ENCODE data around the gene RAB7A. TPM values are rescaled to one million over a fixed set of nuclear protein-coding genes. Genes with fewer than 3 reads are reported as not detected.
A peak's percentile ranks its signal among the peaks of the same experiment; 100 is the strongest.

The RAB7A gene
- total RNA-seq, 1 experiment from 2014 or later = 155 TPM

GRCh38 chr3:128775241-128775640, 49.3 kb downstream of the RAB7A start:
- peaks cover 10% of the 10 kb centered on the region for H3K79me1 ChIP-seq (ENCODE audit: insufficient read depth, low read depth, low read length, poor library complexity, severe bottlenecking)
- H2BK5ac ChIP-seq (ENCODE audit: insufficient read length, low read length) = no peak overlapping the region
- no peak overlapping the region for H4K5ac ChIP-seq (ENCODE audit: insufficient read length, low read depth, low read length)
- no peak overlapping the region for H4K8ac ChIP-seq (replicated peaks; ENCODE audit: insufficient read length, low read depth, low read length)
- H2AK5ac ChIP-seq (ENCODE audit: insufficient read length, low read length) = no peak overlapping the region
- no peak for DNase-seq
- no peak overlapping the region for H3K4me2 ChIP-seq (ENCODE audit: insufficient read depth, insufficient read length, low read length)
- no peak overlapping the region for H3T11ph ChIP-seq (ENCODE audit: low read length)
- H4K20me1 ChIP-seq (ENCODE audit: control insufficient read depth, insufficient read depth, insufficient read length) = no peaks in the 10 kb centered on the region
- Mint-ChIP-seq H3K27ac (peak overlapping the region in 2 of 3 experiments; percentile 56 to 72; a peak in 4 of 7 replicates), H3K36me3 (ENCODE audit: insufficient read depth in 1 of 3, low read depth in 3 of 3) (peaks cover 25 to 32% (median 25%) of the 10 kb centered on the region in 3 experiments), H3K27me3 (ENCODE audit: low read depth) (no peaks in the 10 kb centered on the region), H3K4me3 (no peak overlapping the region), H3K4me1 (peaks cover 31 to 46% of the 10 kb centered on the region in 2 experiments), H3K9me3 (peaks cover 11 to 13% of the 10 kb centered on the region in 2 experiments)
- no peak overlapping the region for H2AFZ ChIP-seq (ENCODE audit: low read length)
- H3K23me2 ChIP-seq (ENCODE audit: insufficient read length, low read depth, low read length, poor library complexity, severe bottlenecking) = no peaks in the 10 kb centered on the region
- no peak overlapping the region for H3K4ac ChIP-seq (ENCODE audit: low read depth, low read length)
- WGBS (ENCODE audit: extremely low coverage, insufficient read length, low lambda C conversion rate) = no CpG with 5 or more reads among the region's 3 CpGs
- H2BK12ac ChIP-seq (ENCODE audit: insufficient read length, low read depth, low read length) = no peak overlapping the region
- no peaks in the 10 kb centered on the region for H3K27me3 ChIP-seq (ENCODE audit: insufficient read depth, low read length)
- H3K27ac ChIP-seq (ENCODE audit: insufficient read length, low read depth, low read length) = no peak overlapping the region
- peaks cover 29% of the 10 kb centered on the region; the same call in 1 of the 2 replicates for H3K79me2 ChIP-seq (ENCODE audit: insufficient read depth, low read length)
- no peak overlapping the region for H4K91ac ChIP-seq (ENCODE audit: insufficient read length, low read depth, low read length)
- H3K14ac ChIP-seq (ENCODE audit: insufficient read depth, low read length) = no peak overlapping the region
- no peak overlapping the region for H3K23ac ChIP-seq (ENCODE audit: insufficient read length, low read depth, low read length)
- TF ChIP-seq, protein P1, sequence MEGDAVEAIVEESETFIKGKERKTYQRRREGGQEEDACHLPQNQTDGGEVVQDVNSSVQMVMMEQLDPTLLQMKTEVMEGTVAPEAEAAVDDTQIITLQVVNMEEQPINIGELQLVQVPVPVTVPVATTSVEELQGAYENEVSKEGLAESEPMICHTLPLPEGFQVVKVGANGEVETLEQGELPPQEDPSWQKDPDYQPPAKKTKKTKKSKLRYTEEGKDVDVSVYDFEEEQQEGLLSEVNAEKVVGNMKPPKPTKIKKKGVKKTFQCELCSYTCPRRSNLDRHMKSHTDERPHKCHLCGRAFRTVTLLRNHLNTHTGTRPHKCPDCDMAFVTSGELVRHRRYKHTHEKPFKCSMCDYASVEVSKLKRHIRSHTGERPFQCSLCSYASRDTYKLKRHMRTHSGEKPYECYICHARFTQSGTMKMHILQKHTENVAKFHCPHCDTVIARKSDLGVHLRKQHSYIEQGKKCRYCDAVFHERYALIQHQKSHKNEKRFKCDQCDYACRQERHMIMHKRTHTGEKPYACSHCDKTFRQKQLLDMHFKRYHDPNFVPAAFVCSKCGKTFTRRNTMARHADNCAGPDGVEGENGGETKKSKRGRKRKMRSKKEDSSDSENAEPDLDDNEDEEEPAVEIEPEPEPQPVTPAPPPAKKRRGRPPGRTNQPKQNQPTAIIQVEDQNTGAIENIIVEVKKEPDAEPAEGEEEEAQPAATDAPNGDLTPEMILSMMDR (conservative IDR thresholded peaks at IDR 0.05) = no peak
- no peak overlapping the region for H3K9ac ChIP-seq (ENCODE audit: extremely low read depth, insufficient read length, low read length)
- H3K9me3 ChIP-seq (ENCODE audit: control insufficient read depth, low read depth, low read length) = no peaks in the 10 kb centered on the region
- no peak overlapping the region for H3K56ac ChIP-seq (ENCODE audit: insufficient read length, low read depth, low read length)
- peaks cover 7% of the 10 kb centered on the region; the same call in 1 of the 2 replicates for H3K4me1 ChIP-seq (ENCODE audit: insufficient read depth, low read length)
- H2BK120ac ChIP-seq (ENCODE audit: low read depth, low read length, poor library complexity, severe bottlenecking) = no peak overlapping the region
- H2BK20ac ChIP-seq (ENCODE audit: low read depth, low read length, poor library complexity, severe bottlenecking) = no peak overlapping the region
- H2BK15ac ChIP-seq (ENCODE audit: low read depth, low read length) = no peak overlapping the region
- no peak overlapping the region for H3K18ac ChIP-seq (ENCODE audit: insufficient read length, low read depth, low read length)

All from H9 (cell line).